ENCODE measurements around the gene ATP2B3. TPM values are rescaled to one million over a fixed set of nuclear protein-coding genes. Genes with fewer than 3 reads are reported as not detected.

The ATP2B3 gene
- total RNA-seq, 3 donors from 2014 or later (not counting 1 experiment from before 2014, with no cell fraction given): not detected

DNA sequence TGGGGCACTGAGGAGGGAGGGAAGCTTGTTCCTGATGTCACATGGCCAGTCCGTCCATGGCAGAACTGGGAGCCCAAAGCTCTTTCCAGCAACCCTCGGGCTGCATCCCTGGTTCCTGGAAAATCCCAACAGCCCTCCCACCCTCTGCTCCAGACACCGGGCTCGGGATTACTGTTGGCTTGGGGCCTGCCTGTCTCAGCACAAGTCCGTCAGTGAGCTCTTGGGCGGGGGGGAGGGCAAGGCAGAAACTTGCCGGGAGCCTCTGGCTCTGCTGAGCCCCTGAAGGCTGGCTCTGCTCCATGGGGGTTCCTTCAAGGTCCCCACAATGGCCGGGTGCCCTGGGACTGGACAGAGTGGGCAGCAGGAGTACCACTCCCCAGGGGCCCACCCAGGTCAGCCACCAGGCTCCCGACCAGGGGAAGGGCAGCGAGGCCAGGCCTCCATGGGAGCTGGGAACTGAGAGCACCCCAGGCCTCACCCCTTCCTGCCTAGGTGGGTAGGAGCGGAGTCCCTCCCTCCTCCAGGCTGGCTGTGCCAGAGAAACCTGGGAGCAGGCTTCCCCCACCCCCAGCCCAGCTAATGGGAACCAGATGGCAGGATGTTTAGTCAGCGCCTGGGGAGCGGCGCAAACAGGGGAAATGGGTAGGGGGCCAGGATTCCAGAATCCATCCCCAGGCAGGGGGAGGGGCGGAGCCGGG, 40.6 kb upstream of the ATP2B3 start:
- Mint-ChIP-seq H3K27ac (no peak overlapping the region), H3K4me1 (no peaks in the 10 kb centered on the region), H3K27me3 (ENCODE audit: low read depth in 2 of 2) (no peaks in the 10 kb centered on the region), H3K9me3 (no peaks in the 10 kb centered on the region), H3K4me3 (no peak overlapping the region), H3K36me3 (no peaks in the 10 kb centered on the region)
- 81% methylated on average over 7 of the region's 16 CpGs for WGBS (ENCODE audit: insufficient coverage)
- H3K36me3 ChIP-seq (ENCODE audit: control insufficient read depth, insufficient read depth, low read length): no peaks in the 10 kb centered on the region
- intact Hi-C loops (cut with micrococcal nuclease): no loop called here
- no peak for ATAC-seq
- H3K4me1 ChIP-seq (ENCODE audit: control insufficient read depth, insufficient read depth, low read length): peaks cover 13% of the 10 kb centered on the region
- no peak overlapping the region for H3K27ac ChIP-seq (ENCODE audit: low read length)
- H3K27me3 ChIP-seq (ENCODE audit: control insufficient read depth, insufficient read depth, low read length): no peaks in the 10 kb centered on the region
- no peak overlapping the region for H3K4me3 ChIP-seq (ENCODE audit: low read length)
- DNase-seq: no peak
- no peaks in the 10 kb centered on the region for H3K9me3 ChIP-seq (ENCODE audit: control insufficient read depth, insufficient read depth, low read length)
- TF ChIP-seq, protein P1, sequence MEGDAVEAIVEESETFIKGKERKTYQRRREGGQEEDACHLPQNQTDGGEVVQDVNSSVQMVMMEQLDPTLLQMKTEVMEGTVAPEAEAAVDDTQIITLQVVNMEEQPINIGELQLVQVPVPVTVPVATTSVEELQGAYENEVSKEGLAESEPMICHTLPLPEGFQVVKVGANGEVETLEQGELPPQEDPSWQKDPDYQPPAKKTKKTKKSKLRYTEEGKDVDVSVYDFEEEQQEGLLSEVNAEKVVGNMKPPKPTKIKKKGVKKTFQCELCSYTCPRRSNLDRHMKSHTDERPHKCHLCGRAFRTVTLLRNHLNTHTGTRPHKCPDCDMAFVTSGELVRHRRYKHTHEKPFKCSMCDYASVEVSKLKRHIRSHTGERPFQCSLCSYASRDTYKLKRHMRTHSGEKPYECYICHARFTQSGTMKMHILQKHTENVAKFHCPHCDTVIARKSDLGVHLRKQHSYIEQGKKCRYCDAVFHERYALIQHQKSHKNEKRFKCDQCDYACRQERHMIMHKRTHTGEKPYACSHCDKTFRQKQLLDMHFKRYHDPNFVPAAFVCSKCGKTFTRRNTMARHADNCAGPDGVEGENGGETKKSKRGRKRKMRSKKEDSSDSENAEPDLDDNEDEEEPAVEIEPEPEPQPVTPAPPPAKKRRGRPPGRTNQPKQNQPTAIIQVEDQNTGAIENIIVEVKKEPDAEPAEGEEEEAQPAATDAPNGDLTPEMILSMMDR (IDR thresholded peaks at IDR 0.05): no peak

- no peaks in the 10 kb centered on the region for H3K27me3 ChIP-seq (ENCODE audit: control insufficient read depth, insufficient read depth, low read length)
- H3K27ac Mint-ChIP-seq: no peak overlapping the region
- H3K27ac ChIP-seq (ENCODE audit: low read length): no peak overlapping the region
- ATAC-seq (no peak), DNase-seq (no peak)
- no peaks in the 10 kb centered on the region for H3K9me3 Mint-ChIP-seq
- TF ChIP-seq, protein P1 (IDR thresholded peaks at IDR 0.05): no peak
- intact Hi-C loops (cut with micrococcal nuclease): no loop called here
- no peak overlapping the region for H3K4me3 Mint-ChIP-seq
- no peak overlapping the region for H3K4me3 ChIP-seq (ENCODE audit: low read length)
- no peaks in the 10 kb centered on the region for H3K27me3 Mint-ChIP-seq (ENCODE audit: low read depth in 2 of 2)
- 77% methylated on average over 11 of the region's 11 CpGs for WGBS (ENCODE audit: insufficient coverage)
- peaks cover 13% of the 10 kb centered on the region for H3K4me1 ChIP-seq (ENCODE audit: control insufficient read depth, insufficient read depth, low read length)
- H3K4me1 Mint-ChIP-seq: no peaks in the 10 kb centered on the region
- H3K36me3 Mint-ChIP-seq: no peaks in the 10 kb centered on the region
- no peaks in the 10 kb centered on the region for H3K36me3 ChIP-seq (ENCODE audit: control insufficient read depth, insufficient read depth, low read length)
- H3K9me3 ChIP-seq (ENCODE audit: control insufficient read depth, insufficient read depth, low read length): no peaks in the 10 kb centered on the region
Measured at GRCh38 chrX:153477364-153477857, 40.0 kb upstream of the ATP2B3 start.

- Mint-ChIP-seq H3K9me3 (no peaks in the 10 kb centered on the region), H3K27ac (no peak overlapping the region), H3K36me3 (no peaks in the 10 kb centered on the region), H3K27me3 (ENCODE audit: low read depth in 2 of 2) (no peaks in the 10 kb centered on the region), H3K4me1 (no peaks in the 10 kb centered on the region), H3K4me3 (no peak overlapping the region)
- no peak for ATAC-seq
- H3K27ac ChIP-seq (ENCODE audit: low read length): no peak overlapping the region
- H3K36me3 ChIP-seq (ENCODE audit: control insufficient read depth, insufficient read depth, low read length): no peaks in the 10 kb centered on the region
- H3K4me1 ChIP-seq (ENCODE audit: control insufficient read depth, insufficient read depth, low read length): peaks cover 13% of the 10 kb centered on the region
- WGBS (ENCODE audit: insufficient coverage): 91% methylated on average over 9 of the region's 9 CpGs
- intact Hi-C loops (cut with micrococcal nuclease): no loop called here
- H3K27me3 ChIP-seq (ENCODE audit: control insufficient read depth, insufficient read depth, low read length): no peaks in the 10 kb centered on the region
- H3K4me3 ChIP-seq (ENCODE audit: low read length): no peak overlapping the region
- no peak for DNase-seq
- TF ChIP-seq, protein P1 (IDR thresholded peaks at IDR 0.05): no peak
- no peaks in the 10 kb centered on the region for H3K9me3 ChIP-seq (ENCODE audit: control insufficient read depth, insufficient read depth, low read length)
Measured at GRCh38 chrX:153477901-153478300, 39.5 kb upstream of the ATP2B3 start.

DNA sequence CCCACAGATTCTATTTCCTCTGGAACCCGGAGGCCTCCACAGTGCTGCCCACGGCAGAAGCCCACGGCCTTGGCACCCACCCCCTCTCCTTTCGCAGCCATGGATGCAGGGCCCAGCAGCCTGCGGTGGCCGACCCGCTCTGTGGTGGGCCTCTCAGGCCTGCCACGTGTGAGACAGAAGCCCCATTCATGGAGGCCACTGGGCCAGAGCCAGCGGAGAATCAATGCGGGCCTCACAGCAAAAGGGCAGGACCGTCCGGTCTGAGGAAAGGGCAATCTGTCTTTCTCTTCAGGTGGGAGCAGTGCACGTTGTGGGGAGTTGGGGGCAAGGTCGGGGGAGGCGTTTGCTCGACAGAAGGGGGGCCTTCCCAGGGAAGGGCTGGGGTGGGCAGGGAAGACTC, 38.7 kb upstream of the ATP2B3 start:
- TF ChIP-seq, protein P1 (IDR thresholded peaks at IDR 0.05): no peak
- Histone ChIP-seq H3K36me3 (ENCODE audit: control insufficient read depth, insufficient read depth, low read length) (no peaks in the 10 kb centered on the region), H3K27me3 (ENCODE audit: control insufficient read depth, insufficient read depth, low read length) (no peaks in the 10 kb centered on the region), H3K4me1 (ENCODE audit: control insufficient read depth, insufficient read depth, low read length) (peaks cover 13% of the 10 kb centered on the region), H3K27ac (ENCODE audit: low read length) (no peak overlapping the region), H3K9me3 (ENCODE audit: control insufficient read depth, insufficient read depth, low read length) (no peaks in the 10 kb centered on the region), H3K4me3 (ENCODE audit: low read length) (no peak overlapping the region)
- DNase-seq (no peak), ATAC-seq (no peak)
- Mint-ChIP-seq H3K27me3 (ENCODE audit: low read depth in 2 of 2) (no peaks in the 10 kb centered on the region), H3K27ac (no peak overlapping the region), H3K9me3 (no peaks in the 10 kb centered on the region), H3K4me3 (no peak overlapping the region), H3K4me1 (no peaks in the 10 kb centered on the region), H3K36me3 (no peaks in the 10 kb centered on the region)
- 93% methylated on average over 15 of the region's 16 CpGs for WGBS (ENCODE audit: insufficient coverage)
- intact Hi-C loops (cut with micrococcal nuclease): no loop called here

Data from natural killer cell (primary cell).